DND-41 (cell line): ENCODE results near the gene CSF2.

Experiments used
- ATAC-seq: fragments of 200-7000 bp; cut with Tn5 transposase; 3 replicates; pipeline ENCODE4 v1.9.1; 2021; ENCODE audit warnings: low read depth; ENCODE audit not compliant: insufficient read depth
- DNase-seq: peaks from one replicate; pipeline ENCODE4 v3.0.0-alpha.2; 2020
- H2AFZ ChIP-seq: 2 replicates; pipeline ENCODE4 v1.6.0; 2012; ENCODE audit warnings: low read depth, low read length
- H3K27ac ChIP-seq: 2 replicates; pipeline ENCODE4 v1.5.1; 2012; ENCODE audit warnings: low read length, inconsistent platforms
- H3K27me3 ChIP-seq: fragments of 200-600 bp; sonication (generic); 2 replicates; pipeline ENCODE4 v1.6.0; 2012; ENCODE audit warnings: low read length, mild to moderate bottlenecking, inconsistent platforms; ENCODE audit not compliant: insufficient read depth, poor library complexity
- H3K36me3 ChIP-seq: 2 replicates; pipeline ENCODE4 v1.5.1; 2012; ENCODE audit warnings: low read length, inconsistent platforms; ENCODE audit not compliant: insufficient read depth
- H3K4me1 ChIP-seq: 2 replicates; pipeline ENCODE4 v1.5.1; 2012; ENCODE audit warnings: mild to moderate bottlenecking, low read length; ENCODE audit not compliant: insufficient read depth
- H3K4me2 ChIP-seq: 2 replicates; pipeline ENCODE4 v1.6.0; 2012; ENCODE audit warnings: mild to moderate bottlenecking, moderate library complexity, low read length, inconsistent platforms; ENCODE audit not compliant: insufficient read depth
- H3K4me3 ChIP-seq, 2 experiments: fragments of 200-600 bp in 1 of 2; shearing (Covaris generic) in 1 of 2; 2 replicates each; pipeline ENCODE4 v1.5.1; 2012 to 2016; ENCODE audit warnings: inconsistent platforms in 2 of 2, low read length in 2 of 2, mild to moderate bottlenecking in 2 of 2, low read depth in 1 of 2, moderate library complexity in 1 of 2
- H3K79me2 ChIP-seq: 2 replicates; pipeline ENCODE4 v1.6.0; 2012; ENCODE audit warnings: low read length, inconsistent platforms; ENCODE audit not compliant: insufficient read depth
- H3K9ac ChIP-seq: 2 replicates; pipeline ENCODE4 v1.6.0; 2012; ENCODE audit warnings: low read depth, mild to moderate bottlenecking, inconsistent platforms, low read length, moderate library complexity
- H3K9me3 ChIP-seq: 2 replicates; pipeline ENCODE4 v1.5.1; 2012; ENCODE audit warnings: low read length, moderate library complexity, mild to moderate bottlenecking, inconsistent platforms; ENCODE audit not compliant: insufficient read depth, severe bottlenecking
- H4K20me1 ChIP-seq: 2 replicates; pipeline ENCODE4 v1.6.0; 2012; ENCODE audit warnings: low read length; ENCODE audit not compliant: insufficient read depth
- CTCF ChIP-seq: IDR thresholded peaks from 2 replicates; pipeline ENCODE4 v1.5.1; 2012; ENCODE audit warnings: borderline replicate concordance, low read length, moderate library complexity, mild to moderate bottlenecking; ENCODE audit not compliant: poor library complexity, severe bottlenecking; ENCODE audit errors: extremely low read depth
- EZH2 ChIP-seq: IDR thresholded peaks from 3 replicates; pipeline ENCODE4 v1.6.1; 2012; ENCODE audit warnings: borderline replicate concordance, low read depth, mild to moderate bottlenecking, moderate library complexity, low read length, inconsistent platforms; ENCODE audit not compliant: severe bottlenecking

The CSF2 gene

GRCh38 chr5:132102101-132102701 lies 28.6 kb downstream of the CSF2 start:
- no peak for ATAC-seq
- Histone ChIP-seq H3K36me3 (no peaks in the 10 kb centered on the region), H3K79me2 (no peaks in the 10 kb centered on the region), H3K9me3 (no peaks in the 10 kb centered on the region), H3K4me1 (peaks cover 11% of the 10 kb centered on the region), H3K27ac (no peak overlapping the region), H3K27me3 (peaks cover 35% of the 10 kb centered on the region), H3K9ac (no peak overlapping the region), H4K20me1 (peaks cover 31% of the 10 kb centered on the region), H2AFZ (no peak overlapping the region), H3K4me2 (no peak overlapping the region), H3K4me3 (no peak overlapping the region)
- TF ChIP-seq EZH2 (no peak), CTCF (no peak)
- no peak for DNase-seq

GRCh38 chr5:132102944-132103331 lies 29.3 kb downstream of the CSF2 start:
- Histone ChIP-seq H3K79me2 (no peaks in the 10 kb centered on the region), H3K9me3 (no peaks in the 10 kb centered on the region), H3K9ac (no peak overlapping the region), H3K36me3 (no peaks in the 10 kb centered on the region), H3K27ac (no peak overlapping the region), H3K4me2 (no peak overlapping the region), H3K4me3 (no peak overlapping the region), H3K4me1 (peaks cover 11% of the 10 kb centered on the region), H4K20me1 (peaks cover 31% of the 10 kb centered on the region), H3K27me3 (peaks cover 34% of the 10 kb centered on the region), H2AFZ (no peak overlapping the region)
- no peak for TF ChIP-seq EZH2
- TF ChIP-seq CTCF: no peak
- no peak for ATAC-seq
- no peak for DNase-seq

GRCh38 chr5:132103332-132103951 lies 29.9 kb downstream of the CSF2 start:
- ATAC-seq (peak; percentile 97), DNase-seq (peak; percentile 73)
- Histone ChIP-seq H3K4me3 (no peak overlapping the region), H3K79me2 (no peaks in the 10 kb centered on the region), H3K4me1 (peaks cover 11% of the 10 kb centered on the region), H4K20me1 (peaks cover 31% of the 10 kb centered on the region), H3K9ac (no peak overlapping the region), H3K27ac (no peak overlapping the region), H3K36me3 (no peaks in the 10 kb centered on the region), H3K27me3 (peaks cover 34% of the 10 kb centered on the region), H2AFZ (no peak overlapping the region), H3K9me3 (no peaks in the 10 kb centered on the region), H3K4me2 (no peak overlapping the region)
- TF ChIP-seq CTCF (peak; percentile 39), EZH2 (no peak)
